Tibial artery (tissue), 4 donors: ENCODE results near the gene SEC24D.

ENCODE experiments used
- DNase-seq, 2 donors: peaks; one replicate each; pipeline ENCODE4 v3.0.0-alpha.2; 2019
- H3K27ac ChIP-seq, 2 donors: fragments of 200-600 bp; sonication (generic) in 1 of 2; 1 replicate in 1 of 2; 2 replicates in 1 of 2; pipeline ENCODE4 v1.5.1; 2018 to 2019; ENCODE audit warnings: mild to moderate bottlenecking in 1 of 2
- H3K27me3 ChIP-seq, 2 donors: fragments of 200-600 bp; sonication (generic) in 1 of 2; one replicate each; pipeline versions ENCODE4 v1.5.1 to v1.6.0; 2016 to 2019
- H3K36me3 ChIP-seq, 3 donors: fragments of 200-600 bp; sonication (generic) in 2 of 3; one replicate each; pipeline ENCODE4 v1.5.1; 2016 to 2019; ENCODE audit warnings: mild to moderate bottlenecking in 2 of 3
- H3K4me1 ChIP-seq, 4 donors: fragments of 200-600 bp; sonication (generic) in 2 of 4; 1 replicate in 3 of 4; 2 replicates in 1 of 4; pipeline ENCODE4 v1.5.1; 2016 to 2019
- H3K4me3 ChIP-seq, 2 donors: fragments of 200-600 bp; sonication (generic) in 1 of 2; 1 replicate in 1 of 2; 2 replicates in 1 of 2; pipeline ENCODE4 v1.5.1; 2018 to 2019; ENCODE audit warnings: mild to moderate bottlenecking in 2 of 2
- H3K9me3 ChIP-seq, 3 donors: fragments of 200-600 bp; sonication (generic) in 1 of 3; one replicate each; pipeline ENCODE4 v1.5.1; 2016 to 2019
- intact Hi-C: fragments of 100-400 bp; cut with DNase I; formaldehyde crosslinking; loops from one replicate; pipeline ENCODE4 v1.15.0; 2023; ENCODE audit warnings: low total_unique reads
- TF ChIP-seq, protein P1 (sequence below), 2 experiments: fragments of 200-600 bp in 1 of 2; fragments of 450-650 bp in 1 of 2; IDR thresholded peaks; one replicate each; pipeline ENCODE4 v1.5.1; 2017 to 2019; ENCODE audit warnings: antibody characterized with exemption in 2 of 2, mild to moderate bottlenecking in 1 of 2, moderate library complexity in 1 of 2

The SEC24D gene

DNA sequence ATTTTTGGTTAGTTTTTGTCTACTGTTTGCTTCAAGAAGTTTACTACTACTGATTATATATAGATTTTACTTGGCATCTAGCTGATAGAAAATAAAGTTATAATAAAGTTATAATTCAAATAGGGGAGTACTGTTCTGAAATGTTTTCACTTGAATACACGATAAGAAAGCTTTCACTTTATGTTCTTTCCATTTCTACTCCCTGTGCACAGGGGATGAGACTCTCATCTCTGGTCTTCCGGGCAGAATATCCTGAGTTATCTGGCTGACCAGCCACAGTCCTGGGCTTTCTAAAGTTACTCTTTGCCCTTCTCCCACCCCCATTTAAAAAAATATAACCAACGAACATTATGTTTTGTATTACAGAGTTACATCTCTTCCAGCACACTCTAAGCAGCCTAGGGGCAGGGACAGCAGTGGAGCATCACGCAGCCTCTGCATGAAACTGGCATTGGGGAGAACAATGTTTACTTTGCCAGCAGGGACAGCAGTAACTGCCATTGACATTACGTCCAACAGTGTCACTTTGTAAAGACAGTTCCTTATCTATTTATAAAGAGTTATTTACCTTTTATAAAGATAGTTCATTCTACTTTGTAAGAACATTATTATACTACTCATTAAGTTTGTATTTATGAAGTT, 86.5 kb downstream of the SEC24D start:
- Histone ChIP-seq H3K27me3 (no peaks in the 10 kb centered on the region), H3K4me1 (peaks cover 6 to 58% (median 25%) of the 10 kb centered on the region in 4 donors), H3K27ac (peak overlapping the region; percentile 29 to 35), H3K9me3 (no peaks in the 10 kb centered on the region), H3K4me3 (no peak overlapping the region), H3K36me3 (peaks cover 0 to 16% (median 6%) of the 10 kb centered on the region in 3 donors)
- TF ChIP-seq, protein P1, sequence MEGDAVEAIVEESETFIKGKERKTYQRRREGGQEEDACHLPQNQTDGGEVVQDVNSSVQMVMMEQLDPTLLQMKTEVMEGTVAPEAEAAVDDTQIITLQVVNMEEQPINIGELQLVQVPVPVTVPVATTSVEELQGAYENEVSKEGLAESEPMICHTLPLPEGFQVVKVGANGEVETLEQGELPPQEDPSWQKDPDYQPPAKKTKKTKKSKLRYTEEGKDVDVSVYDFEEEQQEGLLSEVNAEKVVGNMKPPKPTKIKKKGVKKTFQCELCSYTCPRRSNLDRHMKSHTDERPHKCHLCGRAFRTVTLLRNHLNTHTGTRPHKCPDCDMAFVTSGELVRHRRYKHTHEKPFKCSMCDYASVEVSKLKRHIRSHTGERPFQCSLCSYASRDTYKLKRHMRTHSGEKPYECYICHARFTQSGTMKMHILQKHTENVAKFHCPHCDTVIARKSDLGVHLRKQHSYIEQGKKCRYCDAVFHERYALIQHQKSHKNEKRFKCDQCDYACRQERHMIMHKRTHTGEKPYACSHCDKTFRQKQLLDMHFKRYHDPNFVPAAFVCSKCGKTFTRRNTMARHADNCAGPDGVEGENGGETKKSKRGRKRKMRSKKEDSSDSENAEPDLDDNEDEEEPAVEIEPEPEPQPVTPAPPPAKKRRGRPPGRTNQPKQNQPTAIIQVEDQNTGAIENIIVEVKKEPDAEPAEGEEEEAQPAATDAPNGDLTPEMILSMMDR (IDR thresholded peaks at IDR 0.05), result no peak
- intact Hi-C loops, result loop anchor here (10.0 kb wide), 1 partner anchor 135 kb away; the partner anchor contains the start of gene SYNPO2
- DNase-seq, result no peak

DNA sequence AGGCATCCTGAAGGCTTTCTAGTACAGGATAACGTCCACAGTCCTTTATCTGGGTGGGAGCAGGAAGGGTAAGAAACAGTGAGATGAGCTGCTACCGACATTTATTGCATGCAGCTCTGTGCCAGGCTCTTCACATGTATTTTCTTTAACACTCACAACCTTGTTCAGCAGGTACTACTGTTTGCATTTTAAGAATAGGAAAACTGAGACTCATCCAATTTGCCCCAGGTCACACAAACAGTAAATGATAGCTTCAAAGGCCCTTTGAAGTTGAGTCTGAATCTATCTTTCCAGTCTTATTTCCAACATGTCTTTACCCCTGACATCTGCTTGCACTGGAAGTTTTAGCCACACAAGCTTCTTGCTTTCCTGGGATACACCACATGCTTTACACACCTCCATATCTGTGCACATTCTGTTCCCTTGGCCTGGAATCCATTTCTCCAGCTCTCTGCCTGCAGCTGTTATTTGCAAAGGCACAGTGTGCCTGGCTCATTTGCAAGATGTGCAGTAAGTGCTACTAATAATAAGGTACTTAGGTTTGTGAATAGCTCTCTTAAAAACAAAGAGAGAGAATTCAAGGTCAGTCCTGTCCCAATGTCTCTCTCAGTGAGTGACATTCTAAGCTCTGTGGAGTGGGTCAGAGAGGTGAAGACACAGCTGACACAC, 89.5 kb downstream of the SEC24D start:
- no peak overlapping the region for H3K4me3 ChIP-seq
- no peak for DNase-seq
- H3K9me3 ChIP-seq, result no peaks in the 10 kb centered on the region
- H3K27me3 ChIP-seq, result no peaks in the 10 kb centered on the region
- peaks cover 14 to 17% (median 15%) of the 10 kb centered on the region in 3 donors for H3K36me3 ChIP-seq
- peak overlapping the region; percentile 39 to 51 for H3K27ac ChIP-seq
- intact Hi-C loops, result loop anchor here (10.0 kb wide), 1 partner anchor 138 kb away; the partner anchor contains the start of gene SYNPO2
- peaks cover 3 to 49% (median 23%) of the 10 kb centered on the region in 4 donors for H3K4me1 ChIP-seq
- TF ChIP-seq, protein P1 (IDR thresholded peaks at IDR 0.05), result no peak

DNA sequence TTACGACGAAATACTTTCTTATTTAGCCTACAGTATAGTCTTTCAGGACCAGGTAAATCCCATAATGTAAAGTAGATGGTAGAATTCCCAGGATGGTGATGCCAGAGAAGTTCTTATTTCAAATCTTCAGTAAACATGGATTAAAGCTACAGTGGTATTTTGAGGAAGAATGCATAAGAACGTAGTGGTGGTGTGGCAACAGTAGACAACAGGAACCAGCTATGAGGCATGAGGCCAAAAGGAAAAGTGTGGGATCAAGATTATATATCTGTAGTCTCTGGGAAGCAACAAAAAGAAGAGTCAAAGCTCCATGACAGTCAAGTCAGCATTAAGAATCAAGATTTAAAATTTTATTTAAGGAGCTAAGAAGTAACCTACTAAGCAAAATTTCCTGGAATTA, 90.6 kb downstream of the SEC24D start:
- Histone ChIP-seq H3K9me3 (no peaks in the 10 kb centered on the region), H3K27me3 (no peaks in the 10 kb centered on the region), H3K4me1 (peaks cover 0 to 50% (median 23%) of the 10 kb centered on the region in 4 donors), H3K36me3 (peaks cover 10 to 16% (median 13%) of the 10 kb centered on the region in 3 donors), H3K4me3 (no peak overlapping the region), H3K27ac (peak overlapping the region; percentile 39 to 51)
- intact Hi-C loops, result loop anchor here (10.0 kb wide), 1 partner anchor 139 kb away; the partner anchor contains the start of gene SYNPO2
- TF ChIP-seq, protein P1 (IDR thresholded peaks at IDR 0.05), result no peak
- no peak for DNase-seq

DNA sequence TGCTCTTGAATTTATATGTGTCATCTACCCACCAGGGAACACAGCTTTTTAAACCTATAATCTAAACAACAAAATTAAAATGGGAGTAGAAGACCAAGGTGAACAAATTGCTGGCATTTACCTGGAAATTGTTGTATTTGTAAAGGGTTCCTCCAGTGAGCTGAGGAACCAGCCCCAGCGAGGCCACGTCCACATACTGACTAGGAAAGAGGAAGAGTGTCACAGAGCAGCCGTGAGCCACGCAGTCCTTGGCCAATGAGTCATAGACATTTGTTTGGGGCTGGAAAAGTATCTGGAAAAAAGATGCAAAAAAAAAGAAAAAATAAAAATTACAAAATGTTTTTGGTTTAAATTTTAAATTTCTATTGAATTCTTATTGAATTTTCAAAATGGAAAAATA, 92.1 kb downstream of the SEC24D start:
- Histone ChIP-seq H3K4me3 (no peak overlapping the region), H3K9me3 (no peaks in the 10 kb centered on the region), H3K27me3 (no peaks in the 10 kb centered on the region), H3K36me3 (peaks cover 10 to 29% (median 23%) of the 10 kb centered on the region in 3 donors), H3K4me1 (peaks cover 0 to 50% (median 23%) of the 10 kb centered on the region in 4 donors), H3K27ac (peak overlapping the region; percentile 39 to 51)
- TF ChIP-seq, protein P1 (IDR thresholded peaks at IDR 0.05), result no peak
- intact Hi-C loops, result loop anchor here (5.0 to 10.0 kb wide), 2 partner anchors 141 to 228 kb away; partner anchors contain the start of gene SYNPO2
- DNase-seq, result peak in 1 of 2 donors; percentile 39

DNA sequence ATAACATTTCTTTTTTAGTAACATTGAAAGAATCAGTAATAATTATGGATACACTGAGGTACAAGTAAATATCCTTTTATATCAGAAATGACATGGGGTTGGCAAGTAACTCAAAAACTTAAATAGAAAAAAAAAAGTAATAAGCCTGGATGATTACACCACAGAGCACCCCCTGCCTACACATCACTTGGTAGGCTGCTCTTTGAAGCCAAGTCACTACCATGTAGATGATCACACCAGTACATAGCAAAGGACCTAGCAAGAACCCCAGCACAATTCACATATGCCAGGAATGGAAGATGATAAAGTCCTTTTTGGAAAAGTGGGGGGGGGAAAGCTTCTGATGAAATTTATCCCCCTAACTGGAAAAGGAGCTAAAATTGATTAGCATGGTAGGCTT, 93.9 kb downstream of the SEC24D start:
- peaks cover 23 to 48% (median 40%) of the 10 kb centered on the region in 3 donors for H3K36me3 ChIP-seq
- H3K27ac ChIP-seq, result peak overlapping the region; percentile 36 to 51
- H3K4me3 ChIP-seq, result no peak overlapping the region
- H3K27me3 ChIP-seq, result no peaks in the 10 kb centered on the region
- no peaks in the 10 kb centered on the region for H3K9me3 ChIP-seq
- TF ChIP-seq, protein P1 (IDR thresholded peaks at IDR 0.05), result no peak
- H3K4me1 ChIP-seq, result peaks cover 0 to 48% (median 23%) of the 10 kb centered on the region in 4 donors
- no peak for DNase-seq
- intact Hi-C loops, result loop anchor here (5.0 to 10.0 kb wide), 2 partner anchors 143 to 230 kb away; partner anchors contain the start of gene SYNPO2
